ENCODE measurements around the gene KIF20B. TPM values are rescaled to one million over a fixed set of nuclear protein-coding genes. Genes with fewer than 3 reads are reported as not detected.

KIF20B gene
- total RNA-seq, 4 donors from 2014 or later: 4.2 to 13.4 (median 8.6) TPM

GRCh38 chr10:89697946-89698345 is 3.4 kb upstream of the KIF20B start:
- H3K27ac ChIP-seq: no peak overlapping the region
- TF ChIP-seq CTCF (IDR thresholded peaks at IDR 0.05) (no peak), POLR2A (IDR thresholded peaks at IDR 0.05) (no peak)
- no peaks in the 10 kb centered on the region for H3K9me3 ChIP-seq
- peaks cover 0 to 32% (median 9%) of the 10 kb centered on the region in 3 donors for H3K4me1 ChIP-seq
- no peaks in the 10 kb centered on the region for H3K27me3 ChIP-seq
- 91 to 93% methylated on average over 3 of the region's 3 CpGs for WGBS, 2 donors
- intact Hi-C loops (cut with DNase I): no loop called here
- no peaks in the 10 kb centered on the region for H3K36me3 ChIP-seq
- DNase-seq: no peak
- H3K4me3 ChIP-seq: no peak overlapping the region

GRCh38 chr10:89699581-89700064 is 1.8 kb upstream of the KIF20B start:
- TF ChIP-seq POLR2A (IDR thresholded peaks at IDR 0.05) (no peak), CTCF (IDR thresholded peaks at IDR 0.05) (no peak)
- intact Hi-C loops (cut with DNase I): no loop called here
- no peaks in the 10 kb centered on the region for H3K36me3 ChIP-seq
- H3K27me3 ChIP-seq: no peaks in the 10 kb centered on the region
- H3K4me1 ChIP-seq: peaks cover 0 to 38% (median 9%) of the 10 kb centered on the region in 3 donors
- H3K9me3 ChIP-seq: no peaks in the 10 kb centered on the region
- 74 to 94% methylated on average over 2 of the region's 2 CpGs for WGBS, 2 donors
- H3K4me3 ChIP-seq: no peak overlapping the region
- DNase-seq: no peak
- no peak overlapping the region for H3K27ac ChIP-seq

GRCh38 chr10:89700923-89701241 is 508 bp upstream of the KIF20B start:
- no peaks in the 10 kb centered on the region for H3K27me3 ChIP-seq
- no peaks in the 10 kb centered on the region for H3K9me3 ChIP-seq
- DNase-seq: no peak
- no peaks in the 10 kb centered on the region for H3K36me3 ChIP-seq
- whole genome bisulfite sequencing, 2 donors: 0% methylated on average over 4 to 5 of the region's 8 CpGs
- TF ChIP-seq POLR2A (IDR thresholded peaks at IDR 0.05): no peak
- TF ChIP-seq CTCF (IDR thresholded peaks at IDR 0.05): peak in 1 of 6 experiments; percentile 5
- peak overlapping the region; percentile 85 to 92 (median 88) for H3K27ac ChIP-seq
- intact Hi-C loops (cut with DNase I): no loop called here
- H3K4me1 ChIP-seq: peaks cover 0 to 30% (median 9%) of the 10 kb centered on the region in 3 donors
- H3K4me3 ChIP-seq: peak overlapping the region; percentile 56 to 79 (median 72)

GRCh38 chr10:89702121-89702480 is 711 bp downstream of the KIF20B start:
- intact Hi-C loops (cut with DNase I): no loop called here
- H3K9me3 ChIP-seq: no peaks in the 10 kb centered on the region
- peak overlapping the region; percentile 85 to 92 (median 88) for H3K27ac ChIP-seq
- no peak for DNase-seq
- no peaks in the 10 kb centered on the region for H3K36me3 ChIP-seq
- H3K4me1 ChIP-seq: peaks cover 0 to 28% (median 9%) of the 10 kb centered on the region in 3 donors
- peak overlapping the region; percentile 56 to 79 (median 72) for H3K4me3 ChIP-seq
- no peak for TF ChIP-seq CTCF (IDR thresholded peaks at IDR 0.05)
- TF ChIP-seq POLR2A (IDR thresholded peaks at IDR 0.05): no peak
- H3K27me3 ChIP-seq: no peaks in the 10 kb centered on the region
- 7 to 8% methylated on average over 7 of the region's 7 CpGs for WGBS, 2 donors

- H3K36me3 ChIP-seq: no peaks in the 10 kb centered on the region
- DNase-seq: no peak
- H3K9me3 ChIP-seq: no peaks in the 10 kb centered on the region
- H3K27ac ChIP-seq: no peak overlapping the region
- no peak overlapping the region for H3K4me3 ChIP-seq
- whole genome bisulfite sequencing, 2 donors: 85 to 86% methylated on average over 3 of the region's 3 CpGs
- H3K4me1 ChIP-seq: peaks cover 0 to 23% (median 9%) of the 10 kb centered on the region in 3 donors
- TF ChIP-seq CTCF (IDR thresholded peaks at IDR 0.05): no peak
- no peak for TF ChIP-seq POLR2A (IDR thresholded peaks at IDR 0.05)
- no peaks in the 10 kb centered on the region for H3K27me3 ChIP-seq
- intact Hi-C loops (cut with DNase I): no loop called here
Observed at GRCh38 chr10:89705466-89705865, 4.1 kb downstream of the KIF20B start.
